HCT116 (cell line): ENCODE data around the gene GFOD2. TPM values are rescaled to one million over a fixed set of nuclear protein-coding genes. Genes with fewer than 3 reads are reported as not detected.

Source experiments
- ATAC-seq: fragments of 200-7000 bp; cut with Tn5 transposase; 2 replicates; pipeline ENCODE4 v1.9.1; 2020; ENCODE audit warnings: mild to moderate bottlenecking, moderate library complexity
- BruUV-seq: library from RNA; stranded (reverse); fragments of 400-500 nt; replicated peaks from 2 replicates; lab custom pipeline; 2021; lab: Mats Ljungman, UMichigan
- CTCF ChIA-PET: fragments of 300-600 bp; sonication (Branson Sonifier 250); formaldehyde crosslinking; loops from one replicate; lab custom pipeline; 2021; ENCODE audit warnings: antibody characterized with exemption; lab: Charles Lee
- POLR2A ChIA-PET: fragments of 300-600, 350-600 bp; sonication (Branson Sonifier 250); formaldehyde crosslinking; loops from one replicate; lab custom pipeline; 2021; ENCODE audit warnings: antibody characterized with exemption; lab: Charles Lee
- RAD21 ChIA-PET, 2 experiments: fragments of 300-600 bp; sonication (Branson Sonifier 250); formaldehyde crosslinking; loops; one replicate each; lab custom pipeline; 2023; ENCODE audit warnings: low total read pairs in 2 of 2; ENCODE audit not compliant: uncharacterized antibody in 2 of 2, unreplicated experiment in 2 of 2, low non-redundant PET in 1 of 2; lab: Charles Lee
- DNase-seq: peaks from one replicate; pipeline ENCODE4 v3.0.0-alpha.2; 2010; ENCODE audit warnings: low read depth, low spot score
- H2AFZ ChIP-seq: fragments of 200-600 bp; shearing (Covaris generic), sonication (generic); 2 replicates; pipeline ENCODE4 v1.6.1; 2017; ENCODE audit warnings: low read depth, mixed run types, mixed read lengths, antibody characterized with exemption, low read length; ENCODE audit not compliant: poor library complexity, severe bottlenecking
- H3K27ac ChIP-seq: 2 replicates; pipeline ENCODE4 v1.5.1; 2012; ENCODE audit warnings: low read depth, low read length
- H3K27me3 ChIP-seq: fragments of 200-600 bp; sonication (generic); 2 replicates; pipeline ENCODE4 v1.6.1; 2016; ENCODE audit warnings: mixed run types, low read length, mixed read lengths; ENCODE audit not compliant: insufficient read depth
- H3K36me3 ChIP-seq, 2 experiments: fragments of 200-500 bp in 1 of 2; fragments of 200-600 bp in 1 of 2; sonication (Bioruptor generic) in 1 of 2; sonication (generic) in 1 of 2; 2 replicates each; pipeline versions ENCODE4 v1.5.1 to v1.6.1; 2014 to 2016; ENCODE audit warnings: low read length in 2 of 2, inconsistent platforms in 1 of 2, mixed read lengths in 1 of 2, mixed run types in 1 of 2; ENCODE audit not compliant: insufficient read depth in 2 of 2, control insufficient read depth in 1 of 2
- H3K4me1 ChIP-seq, 2 experiments: fragments of 200-600 bp in 1 of 2; sonication (generic) in 1 of 2; 2 replicates each; pipeline versions ENCODE4 v1.5.1 to v1.6.1; 2012 to 2017; ENCODE audit warnings: low read length in 2 of 2, inconsistent platforms in 1 of 2, mild to moderate bottlenecking in 1 of 2, mixed read lengths in 1 of 2, mixed run types in 1 of 2, moderate library complexity in 1 of 2; ENCODE audit not compliant: insufficient read depth in 2 of 2, control insufficient read depth in 1 of 2
- H3K4me2 ChIP-seq: fragments of 200-600 bp; sonication (generic); 2 replicates; pipeline ENCODE4 v1.6.1; 2017; ENCODE audit warnings: mixed run types, low read length, mixed read lengths
- H3K4me3 ChIP-seq, 2 experiments: fragments of 200-600 bp in 1 of 2; sonication (generic) in 1 of 2; replicated peaks in 1 of 2; 2 replicates each; pipeline ENCODE4 v1.5.1; 2011 to 2016; ENCODE audit warnings: low read length in 2 of 2, control low read depth in 1 of 2, low read depth in 1 of 2, mild to moderate bottlenecking in 1 of 2, mixed read lengths in 1 of 2, mixed run types in 1 of 2
- H3K79me2 ChIP-seq: fragments of 200-600 bp; sonication (generic); 2 replicates; pipeline ENCODE4 v1.6.1; 2017; ENCODE audit warnings: mild to moderate bottlenecking, mixed run types, low read length, moderate library complexity, mixed read lengths; ENCODE audit not compliant: insufficient read depth
- H3K9ac ChIP-seq: fragments of 200-600 bp; sonication (generic); 2 replicates; pipeline ENCODE4 v1.6.1; 2016; ENCODE audit warnings: low read length, mixed read lengths
- H3K9me2 ChIP-seq: fragments of 200-600 bp; sonication (generic), shearing (Covaris generic); 2 replicates; pipeline ENCODE4 v1.6.1; 2017; ENCODE audit warnings: mixed run types, mild to moderate bottlenecking, moderate library complexity; ENCODE audit not compliant: insufficient read depth
- H3K9me3 ChIP-seq, 2 experiments: fragments of 200-500 bp in 1 of 2; fragments of 200-600 bp in 1 of 2; sonication (Bioruptor generic) in 1 of 2; sonication (generic) in 1 of 2; 2 replicates each; pipeline ENCODE4 v1.6.1; 2014 to 2017; ENCODE audit warnings: low read length in 2 of 2, mixed read lengths in 2 of 2, inconsistent platforms in 1 of 2, low read depth in 1 of 2, mild to moderate bottlenecking in 1 of 2, mixed run types in 1 of 2, moderate library complexity in 1 of 2; ENCODE audit not compliant: control insufficient read depth in 1 of 2, insufficient read depth in 1 of 2
- H4K20me1 ChIP-seq: fragments of 200-600 bp; sonication (generic), shearing (Covaris generic); 2 replicates; pipeline ENCODE4 v1.6.1; 2017; ENCODE audit warnings: mixed run types, mild to moderate bottlenecking, moderate library complexity; ENCODE audit not compliant: insufficient read depth
- ATF3 ChIP-seq: IDR thresholded peaks from 2 replicates; pipeline ENCODE4 v1.6.1; 2012
- CTCF ChIP-seq, 3 experiments: fragments of 200-600 bp in 1 of 3; sonication (generic) in 1 of 3; IDR thresholded peaks in 2 of 3; conservative IDR thresholded peaks in 1 of 3; 2 replicates each; pipeline ENCODE4 v1.5.1; 2012 to 2017; ENCODE audit warnings: low read depth in 2 of 3, low read length in 2 of 3, antibody characterized with exemption in 1 of 3, borderline replicate concordance in 1 of 3, control low read depth in 1 of 3, mild to moderate bottlenecking in 1 of 3, mixed read lengths in 1 of 3, mixed run types in 1 of 3, moderate library complexity in 1 of 3; ENCODE audit not compliant: insufficient read depth in 1 of 3
- EGR1 ChIP-seq: IDR thresholded peaks from 2 replicates; pipeline ENCODE4 v1.6.1; 2012; ENCODE audit warnings: low read depth
- ELF1 ChIP-seq: IDR thresholded peaks from 2 replicates; pipeline ENCODE4 v1.6.1; 2012; ENCODE audit warnings: low read depth, borderline replicate concordance
- EZH2 ChIP-seq: fragments of 200-600 bp; sonication (generic); IDR thresholded peaks from 2 replicates; pipeline ENCODE4 v1.6.1; 2017; ENCODE audit warnings: antibody characterized with exemption, mixed run types
- EZH2phosphoT487 ChIP-seq: fragments of 200-600 bp; IDR thresholded peaks from 2 replicates; pipeline ENCODE4 v1.6.1; 2018; ENCODE audit warnings: antibody characterized with exemption, borderline replicate concordance
- FOSL1 ChIP-seq: IDR thresholded peaks from 2 replicates; pipeline ENCODE4 v1.6.1; 2012; ENCODE audit warnings: low read depth
- JUND ChIP-seq: IDR thresholded peaks from 2 replicates; pipeline ENCODE4 v1.6.1; 2012
- POLR2A ChIP-seq: IDR thresholded peaks from 2 replicates; pipeline ENCODE4 v1.7.0; 2011; ENCODE audit warnings: borderline replicate concordance; ENCODE audit not compliant: insufficient read depth, insufficient read length; ENCODE audit errors: extremely low read depth
- POLR2AphosphoS5 ChIP-seq: IDR thresholded peaks from 2 replicates; pipeline ENCODE4 v1.6.1; 2011; ENCODE audit warnings: mild to moderate bottlenecking, low read depth, low read length, moderate library complexity
- RAD21 ChIP-seq: IDR thresholded peaks from 2 replicates; pipeline ENCODE4 v1.6.1; 2012; ENCODE audit warnings: low read depth, mild to moderate bottlenecking
- SIN3A ChIP-seq: IDR thresholded peaks from 2 replicates; pipeline ENCODE4 v1.6.1; 2012; ENCODE audit warnings: low read depth
- SP1 ChIP-seq: IDR thresholded peaks from 2 replicates; pipeline ENCODE4 v1.6.1; 2012; ENCODE audit warnings: low read depth
- SRF ChIP-seq: IDR thresholded peaks from 2 replicates; pipeline ENCODE4 v1.6.1; 2012; ENCODE audit warnings: low read depth
- TCF7L2 ChIP-seq: IDR thresholded peaks from 2 replicates; pipeline ENCODE4 v1.7.0; 2011; ENCODE audit warnings: borderline replicate concordance, inconsistent platforms; ENCODE audit not compliant: insufficient read depth, insufficient read length; ENCODE audit errors: extremely low read depth
- YY1 ChIP-seq: IDR thresholded peaks from 2 replicates; pipeline ENCODE4 v1.6.1; 2011; ENCODE audit warnings: low read length, low read depth, moderate library complexity, mild to moderate bottlenecking; ENCODE audit not compliant: insufficient replicate concordance; ENCODE audit errors: extremely low read depth
- ZFX ChIP-seq: fragments of 450-650 bp; IDR thresholded peaks from 2 replicates; pipeline ENCODE4 v1.6.1; 2017
- ZNF274 ChIP-seq: fragments of 200-500 bp; sonication (Bioruptor generic); IDR thresholded peaks from 2 replicates; pipeline ENCODE4 v1.6.1; 2014; ENCODE audit warnings: mild to moderate bottlenecking, low read depth, low read length, inconsistent platforms
- intact Hi-C: fragments of 100-400 bp; cut with micrococcal nuclease; formaldehyde crosslinking; loops from 2 replicates; pipeline ENCODE4 v1.10.0; 2022
- total RNA-seq: library from RNA; stranded (reverse); gene quantifications from one replicate; pipeline ENCODE4 v1.2.1, GENCODE V29; 2021; ENCODE audit not compliant: unreplicated experiment
- TF ChIP-seq, protein P1 (sequence below): IDR thresholded peaks from 2 replicates; pipeline ENCODE4 v1.6.1; 2012

The GFOD2 gene
- total RNA-seq, 1 experiment from 2014 or later: 17.4 TPM

GRCh38 chr16:67763066-67763465 is 44.0 kb upstream of the GFOD2 start:
- ATAC-seq (no peak), DNase-seq (no peak)
- no peaks in the 10 kb centered on the region for H4K20me1 ChIP-seq
- H3K27me3 ChIP-seq: no peaks in the 10 kb centered on the region
- H3K9ac ChIP-seq: no peak overlapping the region
- H3K79me2 ChIP-seq: no peaks in the 10 kb centered on the region
- H3K4me3 ChIP-seq: no peak overlapping the region
- no peak overlapping the region for H2AFZ ChIP-seq
- H3K36me3 ChIP-seq: no peaks in the 10 kb centered on the region
- no TSS peak for BruUV-seq
- CTCF ChIA-PET: no interaction called here
- intact Hi-C loops: no loop called here
- TF ChIP-seq ELF1 (no peak), SIN3A (no peak), YY1 (no peak), FOSL1 (no peak), ZNF274 (no peak), SP1 (no peak), ZFX (no peak), POLR2A (no peak), EGR1 (no peak), RAD21 (no peak), EZH2 (no peak), SRF (no peak), ATF3 (no peak), EZH2phosphoT487 (no peak), CTCF (IDR thresholded peaks at IDR 0.05 in 2 of 3, conservative IDR thresholded peaks at IDR 0.05 in 1 of 3; ENCODE audit: borderline replicate concordance in 1 of 3, insufficient read depth in 1 of 3, low read depth in 2 of 3, low read length in 2 of 3) (no peak), POLR2AphosphoS5 (no peak), JUND (no peak), TCF7L2 (no peak)
- TF ChIP-seq, protein P1, sequence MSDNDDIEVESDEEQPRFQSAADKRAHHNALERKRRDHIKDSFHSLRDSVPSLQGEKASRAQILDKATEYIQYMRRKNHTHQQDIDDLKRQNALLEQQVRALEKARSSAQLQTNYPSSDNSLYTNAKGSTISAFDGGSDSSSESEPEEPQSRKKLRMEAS: no peak
- RAD21 ChIA-PET: no interaction called here
- no peaks in the 10 kb centered on the region for H3K9me2 ChIP-seq
- no peak overlapping the region for H3K27ac ChIP-seq
- peaks cover 3 to 7% of the 10 kb centered on the region in 2 experiments; a peak in 2 of 4 replicates for H3K4me1 ChIP-seq
- POLR2A ChIA-PET: no interaction called here
- no peak overlapping the region for H3K4me2 ChIP-seq
- H3K9me3 ChIP-seq: no peaks in the 10 kb centered on the region
